Small intestine (tissue), 7 donors: ENCODE measurements around the gene GPR176. TPM values are rescaled to one million over a fixed set of nuclear protein-coding genes. Genes with fewer than 3 reads are reported as not detected.

Experiments used
- DNase-seq, 2 donors: peaks; one replicate each; pipeline versions ENCODE4 v3.0.0 to v3.0.0-alpha.2; 2013
- FAIRE-seq: peaks from 2 replicates; lab custom pipeline; 2012; peaks lifted over from hg19 to GRCh38; lab: Jason Lieb, UNC
- H3K27ac ChIP-seq, 3 donors: one replicate each; pipeline ENCODE4 v1.5.1; 2013; ENCODE audit warnings: low read length in 2 of 3, mild to moderate bottlenecking in 2 of 3, control low read depth in 1 of 3, inconsistent platforms in 1 of 3, low read depth in 1 of 3, moderate library complexity in 1 of 3
- H3K27me3 ChIP-seq, 3 donors: one replicate each; pipeline ENCODE4 v1.6.1; 2013; ENCODE audit warnings: low read length in 3 of 3, inconsistent platforms in 1 of 3; ENCODE audit not compliant: control insufficient read depth in 3 of 3, insufficient read depth in 3 of 3
- H3K36me3 ChIP-seq, 3 donors: one replicate each; pipeline ENCODE4 v1.6.1; 2013; ENCODE audit warnings: low read length in 3 of 3, inconsistent platforms in 1 of 3, low read depth in 1 of 3, mild to moderate bottlenecking in 1 of 3, moderate library complexity in 1 of 3; ENCODE audit not compliant: control insufficient read depth in 3 of 3, insufficient read depth in 2 of 3
- H3K4me1 ChIP-seq, 3 donors: one replicate each; pipeline ENCODE4 v1.6.1; 2013; ENCODE audit warnings: low read length in 2 of 3, inconsistent platforms in 1 of 3, low read depth in 1 of 3, mild to moderate bottlenecking in 1 of 3, moderate library complexity in 1 of 3; ENCODE audit not compliant: control insufficient read depth in 3 of 3, insufficient read depth in 2 of 3
- H3K4me3 ChIP-seq, 3 donors: one replicate each; pipeline ENCODE4 v1.5.1; 2013; ENCODE audit warnings: low read length in 3 of 3, control low read depth in 1 of 3, inconsistent platforms in 1 of 3, low read depth in 1 of 3, mild to moderate bottlenecking in 1 of 3, moderate library complexity in 1 of 3
- H3K9me3 ChIP-seq, 2 donors: one replicate each; pipeline ENCODE4 v1.6.1; 2013; ENCODE audit warnings: low read depth in 1 of 2, low read length in 1 of 2; ENCODE audit not compliant: control insufficient read depth in 2 of 2, insufficient read depth in 1 of 2
- WGBS, 3 donors: extraction: QIAGEN DNeasy Blood & Tissue Kit; methylation state at CpG; one replicate each; pipeline ENCODE4 v1.1.7; 2013; 5-methylcytosine and 5-hydroxymethylcytosine counted together
- polyA plus RNA-seq, 4 donors: library from polyadenylated mRNA; stranded (reverse) in 3 of 4; unstranded in 1 of 4; fragments of 200-250 nt in 3 of 4; fragments of 120-200 nt in 1 of 4; gene quantifications; one replicate each; pipeline versions ENCODE4 v1.2.1 to v1.2.3, GENCODE V29; 2013
- donor health status: healthy with polysubstance abuse.
- donor health status: control.
- donor health status: control.
- donor health status: Bipolar disorder and iron deficiency.
- donor health status: healthy.

GPR176 gene
- polyA plus RNA-seq, 4 donors: 0.54 to 3.3 (median 0.87) TPM; not detected in 1

GRCh38 chr15:39786447-39787056, 133.5 kb downstream of the GPR176 start:
- Histone ChIP-seq H3K4me1 (peaks cover 2 to 3% (median 3%) of the 10 kb centered on the region in 3 donors), H3K9me3 (no peaks in the 10 kb centered on the region), H3K36me3 (no peaks in the 10 kb centered on the region), H3K4me3 (no peak overlapping the region), H3K27me3 (no peaks in the 10 kb centered on the region), H3K27ac (no peak overlapping the region)
- 5 to 10% (median 7%) methylated on average over 5 of the region's 5 CpGs for WGBS, 3 donors
- FAIRE-seq (no peak), DNase-seq (peak; percentile 27 to 58)

GRCh38 chr15:39785841-39786240, 134.2 kb downstream of the GPR176 start:
- WGBS, 3 donors: 79 to 89% (median 87%) methylated on average over 7 of the region's 7 CpGs
- no peak for DNase-seq
- H3K27me3 ChIP-seq: no peaks in the 10 kb centered on the region
- H3K4me3 ChIP-seq: no peak overlapping the region
- no peak for FAIRE-seq
- H3K9me3 ChIP-seq: no peaks in the 10 kb centered on the region
- no peaks in the 10 kb centered on the region for H3K36me3 ChIP-seq
- no peak overlapping the region for H3K27ac ChIP-seq
- peaks cover 2 to 3% (median 3%) of the 10 kb centered on the region in 3 donors for H3K4me1 ChIP-seq

- H3K27ac ChIP-seq: no peak overlapping the region
- H3K27me3 ChIP-seq: no peaks in the 10 kb centered on the region
- H3K9me3 ChIP-seq: no peaks in the 10 kb centered on the region
- H3K4me1 ChIP-seq: peaks cover 2 to 3% (median 3%) of the 10 kb centered on the region in 3 donors
- no peak overlapping the region for H3K4me3 ChIP-seq
- no peak for FAIRE-seq
- WGBS, 3 donors: 69 to 79% (median 75%) methylated on average over 10 of the region's 10 CpGs
- no peaks in the 10 kb centered on the region for H3K36me3 ChIP-seq
- no peak for DNase-seq
Measured at GRCh38 chr15:39785139-39785538, 134.9 kb downstream of the GPR176 start.

GRCh38 chr15:39784638-39785037, 135.4 kb downstream of the GPR176 start:
- WGBS, 3 donors: 89 to 93% (median 91%) methylated on average over 2 of the region's 2 CpGs
- Histone ChIP-seq H3K36me3 (no peaks in the 10 kb centered on the region), H3K27me3 (no peaks in the 10 kb centered on the region), H3K4me3 (no peak overlapping the region), H3K4me1 (peaks cover 2 to 3% (median 3%) of the 10 kb centered on the region in 3 donors), H3K9me3 (no peaks in the 10 kb centered on the region), H3K27ac (no peak overlapping the region)
- FAIRE-seq (no peak), DNase-seq (no peak)

GRCh38 chr15:39784125-39784524, 135.9 kb downstream of the GPR176 start:
- Histone ChIP-seq H3K27me3 (no peaks in the 10 kb centered on the region), H3K36me3 (no peaks in the 10 kb centered on the region), H3K27ac (peak overlapping the region in 1 of 3 donors; percentile 28), H3K9me3 (no peaks in the 10 kb centered on the region), H3K4me1 (peaks cover 2 to 3% (median 3%) of the 10 kb centered on the region in 3 donors), H3K4me3 (no peak overlapping the region)
- DNase-seq (no peak), FAIRE-seq (no peak)
- WGBS, 3 donors: 52 to 61% (median 53%) methylated on average over 4 of the region's 4 CpGs

GRCh38 chr15:39783244-39783820, 136.7 kb downstream of the GPR176 start:
- Histone ChIP-seq H3K27me3 (no peaks in the 10 kb centered on the region), H3K4me1 (peaks cover 2 to 3% (median 3%) of the 10 kb centered on the region in 3 donors), H3K4me3 (peak overlapping the region; percentile 58 to 85 (median 58)), H3K27ac (peak overlapping the region; percentile 22 to 69 (median 53)), H3K36me3 (no peaks in the 10 kb centered on the region), H3K9me3 (no peaks in the 10 kb centered on the region)
- 1 to 2% (median 1%) methylated on average over 10 of the region's 10 CpGs for WGBS, 3 donors
- FAIRE-seq (no peak), DNase-seq (peak in 1 of 2 donors; percentile 17)

GRCh38 chr15:39782441-39783138, 137.5 kb downstream of the GPR176 start, which contains the start of gene FSIP1:
FSIP1 (minus strand) TSS chr15:39782841; CDS start chr15:39776524, 6,317 bp downstream.
- Histone ChIP-seq H3K9me3 (no peaks in the 10 kb centered on the region), H3K27me3 (no peaks in the 10 kb centered on the region), H3K4me1 (peaks cover 2 to 3% (median 3%) of the 10 kb centered on the region in 3 donors), H3K4me3 (peak within 1 kb of the TSS; percentile 58 to 85 (median 58)), H3K36me3 (no peaks in the 10 kb centered on the region), H3K27ac (peak within 1 kb of the TSS; percentile 53 to 88 (median 69))
- 0 to 1% (median 0%) methylated on average over 64 of the region's 64 CpGs for WGBS, 3 donors
- FAIRE-seq: no peak
- peak; percentile 96 to 99 for DNase-seq

- FAIRE-seq (no peak), DNase-seq (no peak)
- Histone ChIP-seq H3K36me3 (no peaks in the 10 kb centered on the region), H3K9me3 (no peaks in the 10 kb centered on the region), H3K27ac (peak overlapping the region in 2 of 3 donors; percentile 57), H3K4me3 (peak overlapping the region in 2 of 3 donors; percentile 2 to 32), H3K27me3 (no peaks in the 10 kb centered on the region), H3K4me1 (peaks cover 0 to 3% (median 3%) of the 10 kb centered on the region in 3 donors)
- WGBS, 3 donors: 54 to 59% (median 57%) methylated on average over 2 of the region's 2 CpGs
Measured at GRCh38 chr15:39781967-39782302, 138.1 kb downstream of the GPR176 start.
